Gastrocnemius medialis (tissue), 4 donors: ENCODE data around the gene SDK2. TPM values are rescaled to one million over a fixed set of nuclear protein-coding genes. Genes with fewer than 3 reads are reported as not detected.

Experiments used
- ATAC-seq, 2 donors: fragments of 150-250 bp; one replicate each; pipeline ENCODE4 v1.9.1; 2016
- DNase-seq, 2 donors: peaks; one replicate each; pipeline ENCODE4 v3.0.0-alpha.2; 2019
- H3K27ac ChIP-seq, 4 donors: fragments of 200-600 bp; sonication (generic); 1 replicate in 1 of 4; 2 replicates in 3 of 4; pipeline ENCODE4 v1.5.1; 2016 to 2018; ENCODE audit warnings: mild to moderate bottlenecking in 2 of 4, moderate library complexity in 1 of 4
- H3K27me3 ChIP-seq, 3 donors: fragments of 200-600 bp; sonication (generic) in 2 of 3; 1 replicate in 1 of 3; 2 replicates in 2 of 3; pipeline versions ENCODE4 v1.5.1 to v1.6.0; 2016 to 2019; ENCODE audit warnings: mild to moderate bottlenecking in 1 of 3, moderate library complexity in 1 of 3
- H3K36me3 ChIP-seq, 2 donors: fragments of 200-600 bp; sonication (generic) in 1 of 2; one replicate each; pipeline ENCODE4 v1.5.1; 2017 to 2018
- H3K4me1 ChIP-seq, 2 donors: fragments of 200-600 bp; sonication (generic) in 1 of 2; one replicate each; pipeline ENCODE4 v1.5.1; 2016 to 2017; ENCODE audit warnings: mild to moderate bottlenecking in 2 of 2
- H3K4me3 ChIP-seq, 4 donors: fragments of 200-600 bp; sonication (generic) in 3 of 4; 1 replicate in 1 of 4; 2 replicates in 3 of 4; pipeline ENCODE4 v1.5.1; 2016 to 2019; ENCODE audit warnings: mild to moderate bottlenecking in 2 of 4
- H3K9me3 ChIP-seq, 3 donors: fragments of 200-600 bp; sonication (generic) in 2 of 3; 1 replicate in 1 of 3; 2 replicates in 2 of 3; pipeline ENCODE4 v1.5.1; 2016 to 2019
- CTCF ChIP-seq, 5 experiments: fragments of 450-650 bp in 3 of 5; fragments of 200-600 bp in 2 of 5; sonication (generic) in 2 of 5; IDR thresholded peaks in 4 of 5; conservative IDR thresholded peaks in 1 of 5; 1 replicate in 4 of 5; 2 replicates in 1 of 5; pipeline ENCODE4 v1.5.1; 2016 to 2019; ENCODE audit warnings: antibody characterized with exemption in 5 of 5, mild to moderate bottlenecking in 3 of 5, moderate library complexity in 3 of 5
- POLR2A ChIP-seq, 2 donors: fragments of 450-650 bp; IDR thresholded peaks; one replicate each; pipeline ENCODE4 v1.6.1; 2017; ENCODE audit warnings: antibody characterized with exemption in 2 of 2, mild to moderate bottlenecking in 2 of 2, moderate library complexity in 2 of 2
- in situ Hi-C, 4 donors: fragments of 200-750 bp; cut with MboI; loops; one replicate each; pipeline versions ENCODE4 v1.15.0 to v1.8.0; 2017; ENCODE audit warnings: low sequenced_read_pairs in 4 of 4
- intact Hi-C: fragments of 100-400 bp; cut with DNase I; formaldehyde crosslinking; loops from one replicate; pipeline ENCODE4 v1.15.1; 2023; ENCODE audit warnings: low total_unique reads
- total RNA-seq, 4 donors: library from RNA; depleted of rRNA; stranded (reverse); fragments of >200 nt; gene quantifications; one replicate each; pipeline versions ENCODE4 v1.1.0 to v1.2.3, GENCODE V29; 2016

The SDK2 gene
- total RNA-seq, 4 donors from 2014 or later: 0.02 to 0.31 (median 0.13) TPM

- no peak for TF ChIP-seq CTCF (IDR thresholded peaks at IDR 0.05 in 4 of 5, conservative IDR thresholded peaks at IDR 0.05 in 1 of 5)
- TF ChIP-seq POLR2A (IDR thresholded peaks at IDR 0.05): no peak
- no peaks in the 10 kb centered on the region for H3K27me3 ChIP-seq
- DNase-seq (no peak), ATAC-seq (no peak)
- H3K36me3 ChIP-seq: no peaks in the 10 kb centered on the region
- in situ Hi-C loops (no loop called here), intact Hi-C loops (no loop called here)
- no peak overlapping the region for H3K4me3 ChIP-seq
- no peak overlapping the region for H3K27ac ChIP-seq
- no peaks in the 10 kb centered on the region for H3K9me3 ChIP-seq
- no peaks in the 10 kb centered on the region for H3K4me1 ChIP-seq
Observed at GRCh38 chr17:73538445-73538844, 105.8 kb downstream of the SDK2 start.

GRCh38 chr17:73536700-73537605 lies 107.3 kb downstream of the SDK2 start:
- no peak overlapping the region for H3K27ac ChIP-seq
- TF ChIP-seq POLR2A (IDR thresholded peaks at IDR 0.05) (no peak), CTCF (IDR thresholded peaks at IDR 0.05 in 4 of 5, conservative IDR thresholded peaks at IDR 0.05 in 1 of 5) (no peak)
- H3K36me3 ChIP-seq: no peaks in the 10 kb centered on the region
- no peaks in the 10 kb centered on the region for H3K4me1 ChIP-seq
- in situ Hi-C loops: no loop called here
- DNase-seq (no peak), ATAC-seq (no peak)
- H3K27me3 ChIP-seq: no peaks in the 10 kb centered on the region
- H3K4me3 ChIP-seq: no peak overlapping the region
- no peaks in the 10 kb centered on the region for H3K9me3 ChIP-seq
- intact Hi-C loops: no loop called here

GRCh38 chr17:73535746-73536145 lies 108.5 kb downstream of the SDK2 start:
- Histone ChIP-seq H3K27me3 (no peaks in the 10 kb centered on the region), H3K4me1 (no peaks in the 10 kb centered on the region), H3K4me3 (no peak overlapping the region), H3K36me3 (no peaks in the 10 kb centered on the region), H3K27ac (no peak overlapping the region), H3K9me3 (no peaks in the 10 kb centered on the region)
- in situ Hi-C loops: no loop called here
- intact Hi-C loops: no loop called here
- DNase-seq: no peak
- no peak for ATAC-seq
- TF ChIP-seq CTCF (IDR thresholded peaks at IDR 0.05 in 4 of 5, conservative IDR thresholded peaks at IDR 0.05 in 1 of 5): no peak
- no peak for TF ChIP-seq POLR2A (IDR thresholded peaks at IDR 0.05)

- TF ChIP-seq CTCF (IDR thresholded peaks at IDR 0.05 in 4 of 5, conservative IDR thresholded peaks at IDR 0.05 in 1 of 5) (no peak), POLR2A (IDR thresholded peaks at IDR 0.05) (no peak)
- no peak for DNase-seq
- H3K9me3 ChIP-seq: no peaks in the 10 kb centered on the region
- H3K4me3 ChIP-seq: no peak overlapping the region
- H3K4me1 ChIP-seq: no peaks in the 10 kb centered on the region
- no peaks in the 10 kb centered on the region for H3K36me3 ChIP-seq
- ATAC-seq: no peak
- H3K27ac ChIP-seq: no peak overlapping the region
- intact Hi-C loops: no loop called here
- in situ Hi-C loops: no loop called here
- no peaks in the 10 kb centered on the region for H3K27me3 ChIP-seq
Observed at GRCh38 chr17:73534209-73534909, 109.9 kb downstream of the SDK2 start.
